H7 (cell line): ENCODE measurements around the gene ATP10B. TPM values are rescaled to one million over a fixed set of nuclear protein-coding genes. Genes with fewer than 3 reads are reported as not detected.

Experiments
- DNase-seq: peaks from one replicate; pipeline ENCODE4 v3.0.0; 2012
- H3K27me3 ChIP-seq: 2 replicates; pipeline ENCODE4 v1.6.0; 2011; ENCODE audit warnings: mild to moderate bottlenecking, low read length; ENCODE audit not compliant: control insufficient read depth, insufficient read depth
- H3K36me3 ChIP-seq: replicated peaks from 2 replicates; pipeline ENCODE4 v1.5.1; 2011; ENCODE audit warnings: low read length; ENCODE audit not compliant: control insufficient read depth, insufficient read depth
- H3K4me3 ChIP-seq: 2 replicates; pipeline ENCODE4 v1.5.1; 2011; ENCODE audit warnings: low read depth, mild to moderate bottlenecking, control low read depth, low read length, moderate library complexity; ENCODE audit not compliant: insufficient read depth
- total RNA-seq: library from RNA; depleted of rRNA; stranded (reverse); fragments of >200 nt; shearing (Covaris generic); gene quantifications from 2 replicates; pipeline ENCODE4 v1.2.3, GENCODE V29; 2014

The ATP10B gene
- total RNA-seq, 1 experiment from 2014 or later, result 0.03 TPM

GRCh38 chr5:160573318-160573717 lies 278.7 kb downstream of the ATP10B start:
- H3K27me3 ChIP-seq, result no peaks in the 10 kb centered on the region
- DNase-seq, result no peak
- H3K4me3 ChIP-seq, result no peak overlapping the region
- no peaks in the 10 kb centered on the region for H3K36me3 ChIP-seq

GRCh38 chr5:160567031-160567705 lies 284.8 kb downstream of the ATP10B start:
- no peak for DNase-seq
- Histone ChIP-seq H3K4me3 (no peak overlapping the region), H3K27me3 (no peaks in the 10 kb centered on the region), H3K36me3 (no peaks in the 10 kb centered on the region)

GRCh38 chr5:160565376-160565775 lies 286.6 kb downstream of the ATP10B start:
- H3K27me3 ChIP-seq, result no peaks in the 10 kb centered on the region
- H3K36me3 ChIP-seq, result no peaks in the 10 kb centered on the region
- DNase-seq, result no peak
- no peak overlapping the region for H3K4me3 ChIP-seq

GRCh38 chr5:160556846-160557245 lies 295.2 kb downstream of the ATP10B start:
- no peaks in the 10 kb centered on the region for H3K27me3 ChIP-seq
- no peaks in the 10 kb centered on the region for H3K36me3 ChIP-seq
- no peak overlapping the region for H3K4me3 ChIP-seq
- DNase-seq, result no peak

GRCh38 chr5:160555971-160556631 lies 295.9 kb downstream of the ATP10B start:
- H3K4me3 ChIP-seq, result no peak overlapping the region
- no peaks in the 10 kb centered on the region for H3K36me3 ChIP-seq
- DNase-seq, result no peak
- H3K27me3 ChIP-seq, result no peaks in the 10 kb centered on the region

- Histone ChIP-seq H3K4me3 (no peak overlapping the region), H3K36me3 (no peaks in the 10 kb centered on the region), H3K27me3 (no peaks in the 10 kb centered on the region)
- DNase-seq, result no peak
These were observed 296.4 kb downstream of the ATP10B start for GRCh38 chr5:160555581-160555970.

- Histone ChIP-seq H3K4me3 (no peak overlapping the region), H3K27me3 (no peaks in the 10 kb centered on the region), H3K36me3 (no peaks in the 10 kb centered on the region)
- no peak for DNase-seq
These were observed 301.9 kb downstream of the ATP10B start for GRCh38 chr5:160550075-160550474.

- Histone ChIP-seq H3K27me3 (no peaks in the 10 kb centered on the region), H3K36me3 (no peaks in the 10 kb centered on the region), H3K4me3 (no peak overlapping the region)
- no peak for DNase-seq
These were observed 302.9 kb downstream of the ATP10B start for GRCh38 chr5:160548949-160549645.

GRCh38 chr5:160547872-160548271 lies 304.1 kb downstream of the ATP10B start:
- H3K4me3 ChIP-seq, result no peak overlapping the region

GRCh38 chr5:160547061-160547460 lies 304.9 kb downstream of the ATP10B start:
- Histone ChIP-seq H3K27me3 (no peaks in the 10 kb centered on the region), H3K36me3 (no peaks in the 10 kb centered on the region), H3K4me3 (no peak overlapping the region)
- no peak for DNase-seq

More at GRCh38 chr5:160547872-160548271, 304.1 kb downstream of the ATP10B start:
- H3K27me3 ChIP-seq, result no peaks in the 10 kb centered on the region
- H3K36me3 ChIP-seq, result no peaks in the 10 kb centered on the region
- DNase-seq, result no peak

GRCh38 chr5:160545832-160546231 lies 306.2 kb downstream of the ATP10B start:
- no peak for DNase-seq
- no peaks in the 10 kb centered on the region for H3K36me3 ChIP-seq
- H3K4me3 ChIP-seq, result no peak overlapping the region
- H3K27me3 ChIP-seq, result no peaks in the 10 kb centered on the region

GRCh38 chr5:160543395-160543794 lies 308.6 kb downstream of the ATP10B start:
- Histone ChIP-seq H3K36me3 (no peaks in the 10 kb centered on the region), H3K4me3 (no peak overlapping the region), H3K27me3 (no peaks in the 10 kb centered on the region)
- no peak for DNase-seq

GRCh38 chr5:160542840-160543239 lies 309.2 kb downstream of the ATP10B start:
- Histone ChIP-seq H3K4me3 (no peak overlapping the region), H3K36me3 (no peaks in the 10 kb centered on the region), H3K27me3 (no peaks in the 10 kb centered on the region)
- no peak for DNase-seq

GRCh38 chr5:160542281-160542680 lies 309.7 kb downstream of the ATP10B start:
- no peaks in the 10 kb centered on the region for H3K27me3 ChIP-seq
- no peak overlapping the region for H3K4me3 ChIP-seq
- no peaks in the 10 kb centered on the region for H3K36me3 ChIP-seq
- no peak for DNase-seq

GRCh38 chr5:160539431-160539830 lies 312.6 kb downstream of the ATP10B start:
- Histone ChIP-seq H3K27me3 (no peaks in the 10 kb centered on the region), H3K4me3 (no peak overlapping the region), H3K36me3 (no peaks in the 10 kb centered on the region)
- DNase-seq, result no peak
